Measurements from ENCODE around the gene CACNA2D3.

GRCh38 chr3:54570008-54570407, 447.7 kb downstream of the CACNA2D3 start:
- TF ChIP-seq, protein P1, sequence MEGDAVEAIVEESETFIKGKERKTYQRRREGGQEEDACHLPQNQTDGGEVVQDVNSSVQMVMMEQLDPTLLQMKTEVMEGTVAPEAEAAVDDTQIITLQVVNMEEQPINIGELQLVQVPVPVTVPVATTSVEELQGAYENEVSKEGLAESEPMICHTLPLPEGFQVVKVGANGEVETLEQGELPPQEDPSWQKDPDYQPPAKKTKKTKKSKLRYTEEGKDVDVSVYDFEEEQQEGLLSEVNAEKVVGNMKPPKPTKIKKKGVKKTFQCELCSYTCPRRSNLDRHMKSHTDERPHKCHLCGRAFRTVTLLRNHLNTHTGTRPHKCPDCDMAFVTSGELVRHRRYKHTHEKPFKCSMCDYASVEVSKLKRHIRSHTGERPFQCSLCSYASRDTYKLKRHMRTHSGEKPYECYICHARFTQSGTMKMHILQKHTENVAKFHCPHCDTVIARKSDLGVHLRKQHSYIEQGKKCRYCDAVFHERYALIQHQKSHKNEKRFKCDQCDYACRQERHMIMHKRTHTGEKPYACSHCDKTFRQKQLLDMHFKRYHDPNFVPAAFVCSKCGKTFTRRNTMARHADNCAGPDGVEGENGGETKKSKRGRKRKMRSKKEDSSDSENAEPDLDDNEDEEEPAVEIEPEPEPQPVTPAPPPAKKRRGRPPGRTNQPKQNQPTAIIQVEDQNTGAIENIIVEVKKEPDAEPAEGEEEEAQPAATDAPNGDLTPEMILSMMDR (optimal IDR thresholded peaks at IDR 0.05 in 1 of 3, IDR thresholded peaks at IDR 0.05 in 1 of 3, conservative IDR thresholded peaks at IDR 0.05 in 1 of 3; ENCODE audit: extremely low read depth in 1 of 3, insufficient read depth in 2 of 3, low read length in 3 of 3): no peak
- no peak for TF ChIP-seq EZH2 (IDR thresholded peaks at IDR 0.05; ENCODE audit: low read length)
